GM12864 (cell line): ENCODE data around the gene PRELID1.
A peak's percentile ranks its signal among the peaks of the same experiment; 100 is the strongest.
"Not testable (repeated sequence)": the region's sequence is repeated elsewhere in the genome, so short reads cannot be mapped to it uniquely, and the experiment has no call there.

Experiments used
- DNase-seq: peaks from one replicate; pipeline ENCODE4 v3.0.0-alpha.2; 2011; ENCODE audit warnings: low read depth
- H3K4me3 ChIP-seq: 2 replicates; pipeline ENCODE4 v1.5.1; 2011; ENCODE audit warnings: mild to moderate bottlenecking, low read depth, low read length, control low read depth
- TF ChIP-seq, protein P1 (sequence below): IDR thresholded peaks from 2 replicates; pipeline ENCODE4 v1.5.1; 2011; ENCODE audit warnings: low read depth, mild to moderate bottlenecking, moderate library complexity, low read length, control low read depth, inconsistent platforms; ENCODE audit errors: missing control alignments

PRELID1 gene

DNA sequence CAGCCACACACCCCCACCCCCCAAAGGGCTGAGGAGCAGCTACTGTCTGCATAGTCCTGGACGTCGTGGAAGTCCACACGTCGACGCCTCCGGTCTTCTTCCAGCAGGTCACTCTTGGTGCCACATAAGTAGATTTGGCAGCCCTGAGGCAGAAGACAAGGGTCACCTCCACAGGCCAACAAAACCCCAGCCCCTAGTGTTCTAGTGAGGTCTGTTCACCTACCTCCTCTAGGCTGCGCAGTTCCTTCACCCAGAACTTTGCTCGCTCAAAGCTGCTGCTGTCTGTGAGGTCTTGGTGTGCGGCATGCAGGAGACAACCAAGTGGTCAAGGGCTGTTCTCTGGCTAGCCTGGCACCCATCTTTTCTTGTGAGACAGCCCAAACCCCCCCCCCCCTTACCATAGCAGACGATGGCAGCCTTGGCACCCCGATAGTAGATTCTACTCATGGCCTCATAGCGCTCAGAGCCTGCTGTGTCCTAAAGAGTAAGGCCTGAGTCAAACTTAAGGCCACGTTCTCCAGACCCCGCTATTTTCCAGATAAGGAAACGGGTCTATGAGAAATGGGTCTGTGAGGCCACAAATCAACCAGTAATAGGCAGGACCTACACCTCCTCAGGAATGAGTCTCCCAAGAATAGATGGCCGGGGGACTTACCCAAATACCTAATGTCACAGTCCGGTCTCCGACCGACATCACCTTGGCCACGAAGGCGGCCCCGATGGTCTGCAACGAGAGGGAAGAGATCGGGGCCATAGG lies 1.1 kb upstream of the PRELID1 start:
- peak overlapping the region; percentile 87 for H3K4me3 ChIP-seq
- DNase-seq, result no peak

DNA sequence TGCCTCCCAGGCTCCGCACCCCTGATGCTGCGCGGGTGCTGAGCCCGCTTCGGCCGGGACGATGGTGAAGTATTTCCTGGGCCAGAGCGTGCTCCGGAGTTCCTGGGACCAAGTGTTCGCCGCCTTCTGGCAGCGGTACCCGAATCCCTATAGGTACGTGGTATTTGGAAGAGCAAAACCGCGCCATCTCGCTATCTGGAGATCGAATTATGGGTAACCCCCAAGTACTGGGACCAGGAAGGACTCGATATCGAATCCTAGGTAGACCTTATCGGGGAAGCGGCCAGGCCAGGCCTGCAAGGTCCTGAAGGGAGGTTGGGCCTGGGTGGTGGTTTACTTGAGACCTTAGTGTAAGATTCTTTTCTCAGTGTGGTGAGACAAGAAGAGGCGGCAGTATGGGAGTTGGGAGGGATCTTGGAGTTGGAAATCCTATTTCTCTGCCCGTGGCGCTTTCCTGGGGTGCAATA lies 359 bp downstream of the PRELID1 start:
- no peak for DNase-seq
- TF ChIP-seq, protein P1, sequence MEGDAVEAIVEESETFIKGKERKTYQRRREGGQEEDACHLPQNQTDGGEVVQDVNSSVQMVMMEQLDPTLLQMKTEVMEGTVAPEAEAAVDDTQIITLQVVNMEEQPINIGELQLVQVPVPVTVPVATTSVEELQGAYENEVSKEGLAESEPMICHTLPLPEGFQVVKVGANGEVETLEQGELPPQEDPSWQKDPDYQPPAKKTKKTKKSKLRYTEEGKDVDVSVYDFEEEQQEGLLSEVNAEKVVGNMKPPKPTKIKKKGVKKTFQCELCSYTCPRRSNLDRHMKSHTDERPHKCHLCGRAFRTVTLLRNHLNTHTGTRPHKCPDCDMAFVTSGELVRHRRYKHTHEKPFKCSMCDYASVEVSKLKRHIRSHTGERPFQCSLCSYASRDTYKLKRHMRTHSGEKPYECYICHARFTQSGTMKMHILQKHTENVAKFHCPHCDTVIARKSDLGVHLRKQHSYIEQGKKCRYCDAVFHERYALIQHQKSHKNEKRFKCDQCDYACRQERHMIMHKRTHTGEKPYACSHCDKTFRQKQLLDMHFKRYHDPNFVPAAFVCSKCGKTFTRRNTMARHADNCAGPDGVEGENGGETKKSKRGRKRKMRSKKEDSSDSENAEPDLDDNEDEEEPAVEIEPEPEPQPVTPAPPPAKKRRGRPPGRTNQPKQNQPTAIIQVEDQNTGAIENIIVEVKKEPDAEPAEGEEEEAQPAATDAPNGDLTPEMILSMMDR, result no peak
- H3K4me3 ChIP-seq, result peak overlapping the region; percentile 87

More for the DNA sequence above, 1.1 kb upstream of the PRELID1 start:
- TF ChIP-seq, protein P1, result peak; percentile 27

DNA sequence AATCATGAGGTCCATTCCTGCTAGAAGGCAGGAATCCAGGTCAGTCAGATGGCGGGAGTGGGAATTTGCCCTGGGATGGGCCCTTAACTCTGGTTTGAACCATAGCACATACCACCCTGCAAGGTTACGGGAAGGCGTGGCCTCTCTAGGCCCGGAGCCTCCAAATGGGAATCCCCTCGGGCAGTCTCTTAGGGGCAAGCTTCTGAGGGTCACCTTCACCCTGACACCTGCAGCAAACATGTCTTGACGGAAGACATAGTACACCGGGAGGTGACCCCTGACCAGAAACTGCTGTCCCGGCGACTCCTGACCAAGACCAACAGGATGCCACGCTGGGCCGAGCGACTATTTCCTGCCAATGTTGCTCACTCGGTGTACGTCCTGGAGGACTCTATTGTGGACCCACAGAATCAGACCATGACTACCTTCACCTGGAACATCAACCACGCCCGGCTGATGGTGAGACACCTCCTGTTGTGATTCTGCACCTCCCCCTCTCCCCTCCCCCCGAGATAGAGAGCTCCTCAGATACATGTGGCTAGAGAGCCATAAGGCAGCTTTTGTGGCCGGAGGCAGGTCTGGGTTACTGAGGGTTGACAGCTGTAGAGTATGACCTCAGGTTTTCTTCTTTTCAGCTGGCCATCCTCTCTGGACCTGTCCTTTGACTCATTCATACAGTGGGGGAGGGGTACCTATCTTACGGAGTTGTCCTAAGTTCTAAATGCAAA lies 957 bp downstream of the PRELID1 start:
- TF ChIP-seq, protein P1, result no peak
- no peak for DNase-seq
- H3K4me3 ChIP-seq, result peak overlapping the region; percentile 87

DNA sequence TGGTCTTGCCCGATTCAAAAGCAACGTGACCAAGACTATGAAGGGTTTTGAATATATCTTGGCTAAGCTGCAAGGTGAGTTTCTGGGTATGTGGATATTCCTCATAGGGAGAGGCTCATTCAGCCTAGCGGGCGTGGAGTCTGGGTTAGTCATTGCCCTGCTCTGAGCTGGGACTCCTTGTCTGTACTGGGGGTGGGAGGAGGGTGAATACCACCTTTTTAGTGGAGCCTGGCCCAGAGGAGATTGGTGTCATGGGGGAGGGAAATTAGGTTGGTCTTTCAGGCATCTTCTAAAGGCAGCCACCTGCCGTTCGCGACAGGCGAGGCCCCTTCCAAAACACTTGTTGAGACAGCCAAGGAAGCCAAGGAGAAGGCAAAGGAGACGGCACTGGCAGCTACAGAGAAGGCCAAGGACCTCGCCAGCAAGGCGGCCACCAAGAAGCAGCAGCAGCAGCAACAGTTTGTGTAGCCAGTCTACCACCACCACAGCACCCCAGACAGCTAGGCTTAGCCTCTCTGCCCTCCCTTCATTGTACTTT lies 2.6 kb downstream of the PRELID1 start:
- H3K4me3 ChIP-seq, DNase-seq: not testable (repeated sequence)

DNA sequence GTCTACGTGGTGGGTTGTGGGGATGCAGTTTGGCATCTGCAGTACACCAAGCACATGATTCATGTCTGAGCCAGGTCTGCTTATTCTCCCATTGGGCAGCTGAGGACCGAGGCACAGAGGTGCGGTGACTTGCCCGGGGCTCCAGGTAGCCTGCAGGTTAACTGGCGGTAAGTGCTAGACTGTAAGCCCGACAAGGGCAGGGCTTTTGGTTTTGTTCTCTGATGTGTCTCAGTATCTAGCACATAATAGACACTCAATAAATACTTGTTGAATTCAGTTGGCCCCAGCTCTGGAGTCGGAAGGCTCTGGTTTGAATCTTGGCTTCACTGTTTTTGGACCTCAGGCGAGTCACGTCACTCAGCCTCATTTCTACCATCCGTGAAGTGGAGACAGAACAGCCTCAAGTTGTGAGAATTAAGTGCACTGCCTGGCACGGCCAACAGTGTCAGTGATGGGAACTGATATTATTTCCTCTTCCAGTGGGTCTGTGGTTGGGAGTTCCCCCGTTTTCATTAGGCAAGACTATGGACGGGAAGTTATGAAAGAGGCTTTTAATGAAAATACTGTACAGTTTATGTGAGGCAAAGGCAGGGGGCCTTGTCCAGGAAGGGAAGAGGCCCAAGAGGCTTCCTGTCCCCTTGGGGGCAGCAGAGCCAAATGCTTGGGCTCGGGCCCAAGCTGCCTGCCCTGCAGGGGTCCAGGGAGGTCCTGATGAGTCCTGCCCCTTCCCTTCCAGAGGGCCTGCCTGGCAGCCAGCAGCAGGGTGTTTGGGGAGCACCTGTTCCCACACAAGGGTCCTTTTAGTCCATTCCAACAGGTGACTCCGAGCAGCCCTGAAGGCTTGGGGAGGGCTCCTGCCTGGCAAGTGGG lies 3.3 kb downstream of the PRELID1 start:
- no peak overlapping the region for H3K4me3 ChIP-seq
- no peak for DNase-seq

DNA sequence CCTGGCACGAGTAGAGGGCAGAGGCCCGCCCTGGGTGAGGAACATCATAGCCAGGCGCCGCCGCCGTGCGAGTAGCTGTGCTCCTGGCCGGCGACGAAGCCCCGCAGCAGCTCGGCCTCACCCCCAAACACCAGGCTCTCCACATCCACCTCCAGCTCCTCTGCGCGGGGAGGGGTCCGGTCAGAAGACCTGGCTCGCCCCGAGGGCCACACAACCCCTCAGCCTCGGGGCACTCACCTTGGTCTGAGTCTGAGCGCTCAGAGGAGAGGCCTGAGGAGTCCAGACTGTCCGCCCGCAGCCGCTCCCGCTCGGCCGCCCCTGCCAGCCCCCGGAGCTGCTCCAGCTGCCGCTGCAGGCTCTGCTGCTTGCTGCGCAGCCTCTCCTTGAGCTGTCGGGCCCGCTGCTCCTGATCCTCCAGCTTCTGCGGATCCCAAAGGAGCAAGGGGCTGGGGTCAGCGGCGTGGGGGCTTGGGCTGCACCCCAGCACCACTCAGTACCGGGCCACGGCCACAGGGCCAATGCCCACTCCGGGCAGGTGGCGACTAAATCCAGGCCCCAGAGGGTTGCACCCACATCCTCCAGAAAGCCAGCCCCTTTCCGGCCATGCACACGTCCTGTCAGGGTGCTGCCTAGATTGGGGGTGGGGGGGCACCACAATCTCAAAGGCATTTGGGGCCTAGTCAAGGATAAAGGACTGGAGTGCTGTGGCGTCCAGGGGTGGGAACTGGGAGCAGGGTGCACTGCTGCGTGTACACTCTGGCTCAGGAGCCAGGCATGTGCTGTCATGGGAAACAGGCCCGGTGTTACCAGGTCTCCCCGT lies 4.2 kb downstream of the PRELID1 start:
- TF ChIP-seq, protein P1, result no peak
- no peak overlapping the region for H3K4me3 ChIP-seq
- no peak for DNase-seq

More for the DNA sequence above, 3.3 kb downstream of the PRELID1 start:
- TF ChIP-seq, protein P1, result peak; percentile 7
